ENCODE results near the gene RBBP8NL.

Gene RBBP8NL

DNA sequence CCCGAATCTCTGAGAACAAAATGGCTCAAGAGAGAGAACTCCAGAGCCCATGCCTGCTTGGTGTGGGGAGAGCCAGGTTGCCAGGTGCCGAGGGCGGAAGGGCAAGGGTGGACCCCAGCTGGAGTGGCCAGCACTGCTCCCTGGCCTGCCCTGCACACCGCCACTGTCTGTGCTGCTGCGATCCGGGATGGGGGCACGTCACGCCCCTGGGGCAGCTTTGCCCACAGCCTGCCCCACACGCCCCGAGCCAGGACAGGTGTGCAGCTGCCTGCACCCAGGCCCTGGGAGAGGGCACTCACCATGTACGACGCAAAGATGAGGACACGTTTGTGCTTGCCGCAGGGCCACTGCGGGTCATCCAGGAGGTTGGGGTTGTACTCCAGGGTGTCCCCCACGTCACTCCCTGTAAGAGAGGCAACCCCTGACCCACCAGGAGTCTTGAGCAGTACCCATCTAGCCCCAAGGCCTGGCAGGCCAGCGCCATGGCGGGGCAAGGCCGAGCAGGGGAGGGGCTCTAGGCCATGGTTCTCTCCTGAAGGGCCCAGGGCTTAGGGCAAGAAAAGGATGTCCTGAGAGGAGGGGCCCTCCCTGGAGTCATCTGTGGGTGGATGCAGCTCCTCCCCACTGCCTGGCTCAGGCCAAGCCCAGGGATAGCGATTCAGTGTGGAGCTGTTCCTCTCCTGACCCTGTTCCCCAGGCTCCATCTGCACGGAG lies 34.6 kb downstream of the RBBP8NL start:
- no peaks in the 10 kb centered on the region for H3K9me3 ChIP-seq (replicated peaks; ENCODE audit: insufficient read depth, low read length)
- peaks cover 17% of the 10 kb centered on the region for H3K36me3 ChIP-seq (replicated peaks; ENCODE audit: insufficient read depth, low read length)
- H3K4me3 ChIP-seq (ENCODE audit: low read length): no peak overlapping the region
- DNase-seq: no peak
- peaks cover 12% of the 10 kb centered on the region for H3K4me1 ChIP-seq (ENCODE audit: low read length)
- H3K79me2 ChIP-seq (ENCODE audit: low read length): peaks cover 21% of the 10 kb centered on the region
- H3F3A ChIP-seq (ENCODE audit: insufficient read depth, low read length): peaks cover 23% of the 10 kb centered on the region
- no peak overlapping the region for H3K9ac ChIP-seq (ENCODE audit: low read length)
- TF ChIP-seq EZH2phosphoT487 (IDR thresholded peaks at IDR 0.05; ENCODE audit: low read length): no peak
- no peak for TF ChIP-seq EZH2 (optimal IDR thresholded peaks at IDR 0.05; ENCODE audit: low read depth, low read length)
- TF ChIP-seq, protein P1, sequence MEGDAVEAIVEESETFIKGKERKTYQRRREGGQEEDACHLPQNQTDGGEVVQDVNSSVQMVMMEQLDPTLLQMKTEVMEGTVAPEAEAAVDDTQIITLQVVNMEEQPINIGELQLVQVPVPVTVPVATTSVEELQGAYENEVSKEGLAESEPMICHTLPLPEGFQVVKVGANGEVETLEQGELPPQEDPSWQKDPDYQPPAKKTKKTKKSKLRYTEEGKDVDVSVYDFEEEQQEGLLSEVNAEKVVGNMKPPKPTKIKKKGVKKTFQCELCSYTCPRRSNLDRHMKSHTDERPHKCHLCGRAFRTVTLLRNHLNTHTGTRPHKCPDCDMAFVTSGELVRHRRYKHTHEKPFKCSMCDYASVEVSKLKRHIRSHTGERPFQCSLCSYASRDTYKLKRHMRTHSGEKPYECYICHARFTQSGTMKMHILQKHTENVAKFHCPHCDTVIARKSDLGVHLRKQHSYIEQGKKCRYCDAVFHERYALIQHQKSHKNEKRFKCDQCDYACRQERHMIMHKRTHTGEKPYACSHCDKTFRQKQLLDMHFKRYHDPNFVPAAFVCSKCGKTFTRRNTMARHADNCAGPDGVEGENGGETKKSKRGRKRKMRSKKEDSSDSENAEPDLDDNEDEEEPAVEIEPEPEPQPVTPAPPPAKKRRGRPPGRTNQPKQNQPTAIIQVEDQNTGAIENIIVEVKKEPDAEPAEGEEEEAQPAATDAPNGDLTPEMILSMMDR (IDR thresholded peaks at IDR 0.05; ENCODE audit: low read length): no peak
- no peak overlapping the region for H3K4me2 ChIP-seq (ENCODE audit: low read depth, low read length)
- H4K20me1 ChIP-seq (ENCODE audit: insufficient read depth, low read length): no peaks in the 10 kb centered on the region
- no peaks in the 10 kb centered on the region for H3K9me2 ChIP-seq (replicated peaks; ENCODE audit: insufficient read depth, low read length)
- H3K27me3 ChIP-seq (replicated peaks; ENCODE audit: insufficient read depth, low read length): no peaks in the 10 kb centered on the region
- H3K27ac ChIP-seq (ENCODE audit: low read length): no peak overlapping the region
- H2AFZ ChIP-seq (ENCODE audit: low read length): no peak overlapping the region

DNA sequence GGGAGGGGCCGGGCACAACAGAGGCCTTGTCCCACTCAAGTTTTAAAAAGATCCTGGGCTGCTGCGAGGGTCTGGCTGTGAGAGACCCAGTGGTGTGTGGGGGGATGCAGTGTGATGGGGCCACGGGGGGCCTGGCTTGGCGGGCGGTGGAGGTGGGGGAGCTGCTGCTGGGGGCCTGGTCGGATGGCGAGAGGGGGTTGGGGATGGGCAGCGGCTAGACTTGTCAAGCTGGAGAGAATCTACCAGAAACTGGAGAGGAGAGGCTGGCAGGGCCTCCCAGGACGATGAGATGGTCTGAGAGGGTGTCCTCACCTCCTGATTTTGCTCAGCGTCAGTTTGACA lies 35.3 kb downstream of the RBBP8NL start:
- peaks cover 12% of the 10 kb centered on the region for H3K4me1 ChIP-seq (ENCODE audit: low read length)
- H4K20me1 ChIP-seq (ENCODE audit: insufficient read depth, low read length): no peaks in the 10 kb centered on the region
- no peak overlapping the region for H2AFZ ChIP-seq (ENCODE audit: low read length)
- no peaks in the 10 kb centered on the region for H3K9me3 ChIP-seq (replicated peaks; ENCODE audit: insufficient read depth, low read length)
- no peak for DNase-seq
- no peak overlapping the region for H3K4me3 ChIP-seq (ENCODE audit: low read length)
- TF ChIP-seq EZH2phosphoT487 (IDR thresholded peaks at IDR 0.05; ENCODE audit: low read length) (no peak), EZH2 (optimal IDR thresholded peaks at IDR 0.05; ENCODE audit: low read depth, low read length) (no peak)
- TF ChIP-seq, protein P1 (IDR thresholded peaks at IDR 0.05; ENCODE audit: low read length): no peak
- peaks cover 28% of the 10 kb centered on the region for H3K79me2 ChIP-seq (ENCODE audit: low read length)
- peaks cover 28% of the 10 kb centered on the region for H3F3A ChIP-seq (ENCODE audit: insufficient read depth, low read length)
- no peak overlapping the region for H3K4me2 ChIP-seq (ENCODE audit: low read depth, low read length)
- H3K36me3 ChIP-seq (replicated peaks; ENCODE audit: insufficient read depth, low read length): peaks cover 17% of the 10 kb centered on the region
- no peak overlapping the region for H3K9ac ChIP-seq (ENCODE audit: low read length)
- no peaks in the 10 kb centered on the region for H3K27me3 ChIP-seq (replicated peaks; ENCODE audit: insufficient read depth, low read length)
- H3K27ac ChIP-seq (ENCODE audit: low read length): no peak overlapping the region
- no peaks in the 10 kb centered on the region for H3K9me2 ChIP-seq (replicated peaks; ENCODE audit: insufficient read depth, low read length)

DNA sequence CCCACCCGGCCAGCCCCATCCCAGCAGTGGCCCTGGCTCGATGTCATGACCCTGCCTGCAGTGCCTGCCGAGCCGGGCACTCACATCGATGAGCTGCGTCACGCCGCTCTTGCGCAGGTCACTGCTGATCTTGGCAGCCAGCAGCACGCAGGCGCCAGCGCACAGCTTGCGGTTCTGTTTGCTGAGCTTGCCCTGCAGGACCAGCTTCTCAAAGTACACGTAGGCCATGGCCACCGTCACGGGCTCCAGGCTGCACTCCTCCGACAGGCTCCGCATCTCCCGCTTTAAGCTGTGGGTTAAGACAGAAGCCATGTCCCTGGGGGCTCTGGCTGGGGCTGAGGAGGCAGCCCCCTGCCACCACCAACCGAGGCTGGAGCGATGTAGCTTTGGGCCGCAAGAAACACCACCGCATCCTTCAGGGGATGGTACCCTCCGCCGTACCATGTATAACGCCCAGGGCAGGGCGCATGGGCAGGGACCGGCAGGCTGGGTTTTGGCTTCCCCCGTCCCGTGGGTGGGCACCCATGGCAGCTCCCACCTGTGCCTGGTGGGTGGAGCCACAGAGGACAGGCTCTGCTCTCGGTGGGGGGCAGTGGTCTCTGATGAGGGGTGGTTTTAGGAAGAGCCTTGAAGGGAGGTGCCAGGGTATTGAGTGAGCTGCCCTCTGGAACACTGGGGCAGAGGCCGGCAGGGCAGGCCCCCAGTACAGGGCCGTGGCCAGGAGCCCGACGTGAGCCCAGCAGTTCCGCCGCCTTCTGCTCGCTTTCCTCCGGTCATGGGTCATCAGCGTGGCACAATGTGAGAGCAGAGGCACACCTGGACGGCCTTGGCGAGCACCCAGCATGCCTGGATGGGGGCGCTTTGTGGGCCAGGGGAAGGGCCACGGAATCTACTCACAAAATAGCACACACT lies 35.9 kb downstream of the RBBP8NL start:
- no peaks in the 10 kb centered on the region for H4K20me1 ChIP-seq (ENCODE audit: insufficient read depth, low read length)
- DNase-seq: no peak
- peaks cover 34% of the 10 kb centered on the region for H3K79me2 ChIP-seq (ENCODE audit: low read length)
- no peaks in the 10 kb centered on the region for H3K9me2 ChIP-seq (replicated peaks; ENCODE audit: insufficient read depth, low read length)
- peaks cover 17% of the 10 kb centered on the region for H3K36me3 ChIP-seq (replicated peaks; ENCODE audit: insufficient read depth, low read length)
- no peak overlapping the region for H3K4me3 ChIP-seq (ENCODE audit: low read length)
- no peaks in the 10 kb centered on the region for H3K9me3 ChIP-seq (replicated peaks; ENCODE audit: insufficient read depth, low read length)
- H3K27ac ChIP-seq (ENCODE audit: low read length): no peak overlapping the region
- no peak overlapping the region for H2AFZ ChIP-seq (ENCODE audit: low read length)
- TF ChIP-seq EZH2phosphoT487 (IDR thresholded peaks at IDR 0.05; ENCODE audit: low read length) (no peak), EZH2 (optimal IDR thresholded peaks at IDR 0.05; ENCODE audit: low read depth, low read length) (no peak)
- TF ChIP-seq, protein P1 (IDR thresholded peaks at IDR 0.05; ENCODE audit: low read length): no peak
- H3K4me2 ChIP-seq (ENCODE audit: low read depth, low read length): no peak overlapping the region
- H3K9ac ChIP-seq (ENCODE audit: low read length): no peak overlapping the region
- H3F3A ChIP-seq (ENCODE audit: insufficient read depth, low read length): peaks cover 28% of the 10 kb centered on the region
- peaks cover 12% of the 10 kb centered on the region for H3K4me1 ChIP-seq (ENCODE audit: low read length)
- no peaks in the 10 kb centered on the region for H3K27me3 ChIP-seq (replicated peaks; ENCODE audit: insufficient read depth, low read length)
